ENCODE measurements around the gene ZNF536. TPM values are rescaled to one million over a fixed set of nuclear protein-coding genes. Genes with fewer than 3 reads are reported as not detected.

ZNF536 gene
- total RNA-seq, 1 experiment from 2014 or later: 0.35 TPM

- no peak for DNase-seq (ENCODE audit: low spot score)
- Mint-ChIP-seq H3K4me1 (peaks cover 59% of the 10 kb centered on the region), H3K4me3 (no peak overlapping the region), H3K27me3 (ENCODE audit: low read depth) (peaks cover 3% of the 10 kb centered on the region; the same call in 1 of the 2 replicates), H3K27ac (peak overlapping the region; percentile 43), H3K36me3 (no peaks in the 10 kb centered on the region), H3K9me3 (peaks cover 8% of the 10 kb centered on the region; the same call in 1 of the 2 replicates)
- ChIA-PET POLR2A (no interaction called here), CTCF (interaction anchor here (1.0 to 1.1 kb wide), 2 partner anchors 10 to 59 kb away, joined by 4 to 5 read pairs; no protein-coding TSS in a partner anchor)
- TF ChIP-seq EMX1 (CRISPR knock-in tag; IDR thresholded peaks at IDR 0.05): no peak
- TF ChIP-seq MXD4 (CRISPR knock-in tag; IDR thresholded peaks at IDR 0.05; ENCODE audit: borderline replicate concordance): no peak
- TF ChIP-seq USF2 (CRISPR knock-in tag; IDR thresholded peaks at IDR 0.05): no peak
- TF ChIP-seq ATF6 (CRISPR knock-in tag; IDR thresholded peaks at IDR 0.05): no peak
- no peak for TF ChIP-seq FOXP4 (CRISPR knock-in tag; IDR thresholded peaks at IDR 0.05)
- peak; percentile 65 for ATAC-seq
Measured at GRCh38 chr19:30557927-30558557, 185.9 kb downstream of the ZNF536 start.

- Mint-ChIP-seq H3K27ac (no peak overlapping the region), H3K27me3 (ENCODE audit: low read depth) (peaks cover 3% of the 10 kb centered on the region; the same call in 1 of the 2 replicates), H3K4me3 (no peak overlapping the region), H3K9me3 (peaks cover 8% of the 10 kb centered on the region; the same call in 1 of the 2 replicates), H3K4me1 (peaks cover 63% of the 10 kb centered on the region), H3K36me3 (no peaks in the 10 kb centered on the region)
- no peak for DNase-seq (ENCODE audit: low spot score)
- TF ChIP-seq STAT6 (CRISPR knock-in tag; conservative IDR thresholded peaks at IDR 0.05; ENCODE audit: low read depth) (no peak), CTCF (IDR thresholded peaks at IDR 0.05) (no peak)
- POLR2A ChIA-PET: no interaction called here
- ATAC-seq: no peak
- CTCF ChIA-PET: interaction anchor here (1.0 to 1.1 kb wide), 2 partner anchors 9 to 60 kb away, joined by 4 to 5 read pairs; no protein-coding TSS in a partner anchor
Measured at GRCh38 chr19:30558793-30559192, 186.6 kb downstream of the ZNF536 start.

GRCh38 chr19:30559446-30559845, 187.3 kb downstream of the ZNF536 start:
- DNase-seq (ENCODE audit: low spot score) (no peak), ATAC-seq (0 out of 2 replicates have a peak, but pooled peaks have one; percentile 10)
- peaks cover 70% of the 10 kb centered on the region for H3K4me1 Mint-ChIP-seq
- H3K27me3 Mint-ChIP-seq (ENCODE audit: low read depth): peaks cover 3% of the 10 kb centered on the region; the same call in 1 of the 2 replicates
- ChIA-PET POLR2A (no interaction called here), CTCF (no interaction called here)
- H3K9me3 Mint-ChIP-seq: peaks cover 11% of the 10 kb centered on the region; the same call in 1 of the 2 replicates
- H3K27ac Mint-ChIP-seq: no peak overlapping the region
- no peaks in the 10 kb centered on the region for H3K36me3 Mint-ChIP-seq
- no peak for TF ChIP-seq GTF2I (CRISPR knock-in tag; conservative IDR thresholded peaks at IDR 0.05)
- TF ChIP-seq JAZF1 (CRISPR knock-in tag; IDR thresholded peaks at IDR 0.05): no peak
- no peak for TF ChIP-seq ATF2 (CRISPR knock-in tag; IDR thresholded peaks at IDR 0.05; ENCODE audit: borderline replicate concordance, low read depth)
- TF ChIP-seq ZNF416 (CRISPR knock-in tag; IDR thresholded peaks at IDR 0.05): no peak
- TF ChIP-seq GABPB1 (CRISPR knock-in tag; IDR thresholded peaks at IDR 0.05): no peak
- no peak for TF ChIP-seq ZNF396 (CRISPR knock-in tag; IDR thresholded peaks at IDR 0.05; ENCODE audit: borderline replicate concordance)
- no peak for TF ChIP-seq ZNF671 (CRISPR knock-in tag; IDR thresholded peaks at IDR 0.05)
- TF ChIP-seq ZNF232 (CRISPR knock-in tag; IDR thresholded peaks at IDR 0.05): no peak
- no peak for TF ChIP-seq ZBTB21 (CRISPR knock-in tag; IDR thresholded peaks at IDR 0.05; ENCODE audit: borderline replicate concordance)
- no peak overlapping the region for H3K4me3 Mint-ChIP-seq
